Astrocyte (in vitro differentiated cells and primary cell): ENCODE measurements around the gene PIK3CD. TPM values are rescaled to one million over a fixed set of nuclear protein-coding genes. Genes with fewer than 3 reads are reported as not detected.

Source experiments
- DNase-seq: peaks from one replicate; pipeline ENCODE4 v3.0.0-alpha.2; 2010; ENCODE audit warnings: low read depth
- FAIRE-seq: peaks from 2 replicates; lab custom pipeline; 2011; peaks lifted over from hg19 to GRCh38; lab: Jason Lieb, UNC
- H2AFZ ChIP-seq: 2 replicates; pipeline ENCODE4 v1.6.0; 2012; ENCODE audit warnings: low read depth, low read length, inconsistent platforms
- H3K27ac ChIP-seq: 2 replicates; pipeline ENCODE4 v1.5.1; 2011; ENCODE audit warnings: low read depth, low read length, inconsistent platforms
- H3K27me3 ChIP-seq: 2 replicates; pipeline ENCODE4 v1.6.0; 2011; ENCODE audit warnings: low read length, inconsistent platforms; ENCODE audit not compliant: insufficient read depth
- H3K36me3 ChIP-seq: 2 replicates; pipeline ENCODE4 v1.5.1; 2011; ENCODE audit warnings: low read length, inconsistent platforms; ENCODE audit not compliant: insufficient read depth
- H3K4me1 ChIP-seq: 2 replicates; pipeline ENCODE4 v1.5.1; 2011; ENCODE audit warnings: low read length, inconsistent platforms; ENCODE audit not compliant: insufficient read depth
- H3K4me2 ChIP-seq: 2 replicates; pipeline ENCODE4 v1.6.0; 2012; ENCODE audit warnings: low read length, inconsistent platforms
- H3K4me3 ChIP-seq: 2 replicates; pipeline ENCODE4 v1.5.1; 2011; ENCODE audit warnings: low read depth, mild to moderate bottlenecking, low read length, inconsistent platforms; ENCODE audit not compliant: insufficient read depth
- H3K79me2 ChIP-seq: 2 replicates; pipeline ENCODE4 v1.6.0; 2012; ENCODE audit warnings: mild to moderate bottlenecking, low read length, inconsistent platforms; ENCODE audit not compliant: insufficient read depth
- H3K9ac ChIP-seq: 2 replicates; pipeline ENCODE4 v1.6.0; 2012; ENCODE audit warnings: mild to moderate bottlenecking, low read length, inconsistent platforms
- H3K9me3 ChIP-seq: 2 replicates; pipeline ENCODE4 v1.5.1; 2012; ENCODE audit warnings: low read depth, mild to moderate bottlenecking, low read length, inconsistent platforms; ENCODE audit not compliant: insufficient read depth
- H4K20me1 ChIP-seq: 2 replicates; pipeline ENCODE4 v1.6.0; 2012; ENCODE audit warnings: low read length, inconsistent platforms; ENCODE audit not compliant: insufficient read depth
- H3K27ac Mint-ChIP-seq: one replicate; pipeline ENCODE4 v1.8.0; 2021; ENCODE audit warnings: mild to moderate bottlenecking, mixed read lengths; ENCODE audit not compliant: unreplicated experiment
- H3K27me3 Mint-ChIP-seq: one replicate; pipeline ENCODE4 v1.8.0; 2021; ENCODE audit warnings: low read depth, mixed read lengths; ENCODE audit not compliant: unreplicated experiment
- H3K36me3 Mint-ChIP-seq: one replicate; pipeline ENCODE4 v1.8.0; 2021; ENCODE audit warnings: low read depth, mixed read lengths; ENCODE audit not compliant: unreplicated experiment
- H3K4me1 Mint-ChIP-seq: one replicate; pipeline ENCODE4 v1.8.0; 2021; ENCODE audit warnings: low read depth, mixed read lengths; ENCODE audit not compliant: unreplicated experiment
- H3K4me3 Mint-ChIP-seq: one replicate; pipeline ENCODE4 v1.8.0; 2021; ENCODE audit warnings: mild to moderate bottlenecking, moderate library complexity, mixed read lengths; ENCODE audit not compliant: unreplicated experiment
- H3K9me3 Mint-ChIP-seq: one replicate; pipeline ENCODE4 v1.8.0; 2021; ENCODE audit warnings: mild to moderate bottlenecking, mixed read lengths; ENCODE audit not compliant: unreplicated experiment
- CTCF ChIP-seq: IDR thresholded peaks from 2 replicates; pipeline ENCODE4 v1.5.1; 2011; ENCODE audit warnings: low read depth, mild to moderate bottlenecking, inconsistent platforms, low read length, moderate library complexity; ENCODE audit not compliant: insufficient read depth
- EZH2 ChIP-seq: IDR thresholded peaks from 2 replicates; pipeline ENCODE4 v1.6.1; 2012; ENCODE audit warnings: mild to moderate bottlenecking, low read length, inconsistent platforms; ENCODE audit not compliant: insufficient read depth
- total RNA-seq: library from RNA; stranded (reverse); gene quantifications from 2 replicates; pipeline ENCODE4 v1.2.1, GENCODE V29; 2021

PIK3CD gene
- total RNA-seq, 1 donor from 2014 or later, result 29.5 TPM

GRCh38 chr1:9612871-9613624 is 38.5 kb upstream of the PIK3CD start:
- FAIRE-seq (no peak), DNase-seq (no peak)
- TF ChIP-seq EZH2 (no peak), CTCF (no peak)
- Mint-ChIP-seq H3K27me3 (peaks cover 5% of the 10 kb centered on the region), H3K4me1 (peaks cover 1% of the 10 kb centered on the region), H3K36me3 (peaks cover 3% of the 10 kb centered on the region), H3K27ac (no peak overlapping the region), H3K9me3 (no peaks in the 10 kb centered on the region), H3K4me3 (no peak overlapping the region)
- Histone ChIP-seq H2AFZ (no peak overlapping the region), H3K4me2 (no peak overlapping the region), H3K9me3 (no peaks in the 10 kb centered on the region), H3K36me3 (no peaks in the 10 kb centered on the region), H3K27me3 (no peaks in the 10 kb centered on the region), H3K9ac (no peak overlapping the region), H3K27ac (no peak overlapping the region), H3K79me2 (no peaks in the 10 kb centered on the region), H4K20me1 (no peaks in the 10 kb centered on the region), H3K4me3 (no peak overlapping the region), H3K4me1 (no peaks in the 10 kb centered on the region)

DNA sequence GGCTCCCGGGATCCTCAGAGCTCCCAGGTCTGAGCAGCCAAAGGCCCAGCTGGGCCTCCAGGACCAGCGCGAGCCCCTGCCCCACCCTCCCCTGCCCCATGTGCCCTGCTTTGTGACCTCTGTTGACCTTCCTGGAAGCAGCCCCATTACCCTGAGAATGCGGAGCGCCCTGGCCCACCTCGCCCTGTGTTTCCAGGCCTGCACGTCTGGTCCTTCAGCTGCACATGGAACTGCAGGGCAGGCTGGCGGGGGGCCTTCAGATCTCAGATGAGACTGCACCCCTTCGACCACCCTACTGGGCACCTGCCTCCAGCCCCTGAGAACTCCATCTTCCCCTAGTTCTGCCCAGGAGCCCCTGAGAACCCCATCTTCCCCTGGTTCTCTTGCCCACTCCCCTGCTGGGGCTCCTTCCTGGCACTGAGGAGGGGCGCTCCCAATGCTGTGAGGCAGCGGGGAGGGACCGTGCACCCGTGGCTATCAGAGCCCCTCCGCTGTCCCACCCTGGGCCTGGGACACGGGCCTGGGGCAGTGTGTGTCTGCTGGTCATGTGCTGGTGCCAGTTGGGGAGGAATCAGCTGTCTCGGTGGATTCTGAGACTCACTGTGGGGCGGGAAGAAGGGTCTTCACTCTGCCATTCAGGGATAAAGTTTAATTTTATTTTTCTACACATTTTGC is 37.8 kb upstream of the PIK3CD start:
- Histone ChIP-seq H3K4me1 (no peaks in the 10 kb centered on the region), H4K20me1 (no peaks in the 10 kb centered on the region), H3K4me2 (no peak overlapping the region), H3K79me2 (no peaks in the 10 kb centered on the region), H3K9me3 (no peaks in the 10 kb centered on the region), H3K9ac (no peak overlapping the region), H3K27me3 (no peaks in the 10 kb centered on the region), H3K36me3 (no peaks in the 10 kb centered on the region), H3K27ac (no peak overlapping the region), H3K4me3 (no peak overlapping the region), H2AFZ (no peak overlapping the region)
- no peak overlapping the region for H3K4me3 Mint-ChIP-seq
- H3K9me3 Mint-ChIP-seq, result no peaks in the 10 kb centered on the region
- H3K4me1 Mint-ChIP-seq, result peaks cover 1% of the 10 kb centered on the region
- H3K27ac Mint-ChIP-seq, result no peak overlapping the region
- H3K36me3 Mint-ChIP-seq, result peaks cover 3% of the 10 kb centered on the region
- FAIRE-seq, result no peak
- TF ChIP-seq EZH2 (no peak), CTCF (no peak)
- H3K27me3 Mint-ChIP-seq, result peaks cover 6% of the 10 kb centered on the region
- DNase-seq, result no peak
